Tibial nerve (tissue), 4 donors: ENCODE results near the gene MYD88. TPM values are rescaled to one million over a fixed set of nuclear protein-coding genes. Genes with fewer than 3 reads are reported as not detected.

ENCODE experiments used
- DNase-seq, 2 donors: peaks; one replicate each; pipeline ENCODE4 v3.0.0-alpha.2; 2019; ENCODE audit warnings: low spot score in 2 of 2
- H3K27ac ChIP-seq, 4 donors: fragments of 200-600 bp; sonication (generic) in 3 of 4; one replicate each; pipeline ENCODE4 v1.5.1; 2017 to 2019; ENCODE audit warnings: mild to moderate bottlenecking in 1 of 4
- H3K27me3 ChIP-seq, 2 donors: fragments of 200-600 bp; sonication (generic) in 1 of 2; one replicate each; pipeline versions ENCODE4 v1.5.1 to v1.6.0; 2017 to 2019
- H3K36me3 ChIP-seq, 3 donors: fragments of 200-600 bp; sonication (generic); one replicate each; pipeline ENCODE4 v1.5.1; 2018 to 2019
- H3K4me1 ChIP-seq, 4 donors: fragments of 200-600 bp; sonication (generic) in 3 of 4; one replicate each; pipeline ENCODE4 v1.5.1; 2017 to 2019
- H3K4me3 ChIP-seq, 4 donors: fragments of 200-600 bp; sonication (generic) in 3 of 4; one replicate each; pipeline ENCODE4 v1.5.1; 2017 to 2019; ENCODE audit warnings: mild to moderate bottlenecking in 1 of 4, moderate library complexity in 1 of 4
- H3K9me3 ChIP-seq, 4 donors: fragments of 200-600 bp; sonication (generic) in 3 of 4; one replicate each; pipeline ENCODE4 v1.5.1; 2017 to 2019
- EP300 ChIP-seq, 2 donors: sonication (generic); formaldehyde crosslinking; IDR thresholded peaks; one replicate each; pipeline ENCODE4 v1.6.1; 2017; ENCODE audit warnings: antibody characterized with exemption in 2 of 2, mild to moderate bottlenecking in 1 of 2
- POLR2A ChIP-seq, 2 donors: fragments of 450-650 bp; IDR thresholded peaks; one replicate each; pipeline ENCODE4 v1.6.1; 2017; ENCODE audit warnings: antibody characterized with exemption in 2 of 2, mild to moderate bottlenecking in 2 of 2, moderate library complexity in 2 of 2
- WGBS, 2 donors: methylation state at CpG; one replicate each; pipeline ENCODE4 v1.1.5; 2018; 5-methylcytosine and 5-hydroxymethylcytosine counted together
- total RNA-seq, 4 donors: library from RNA; depleted of rRNA; stranded (reverse); fragments of >200 nt; gene quantifications; one replicate each; pipeline ENCODE4 v1.1.0, GENCODE V29; 2016
- TF ChIP-seq, protein P1 (sequence below), 5 experiments: fragments of 200-600 bp in 3 of 5; fragments of 450-650 bp in 2 of 5; sonication (generic) in 3 of 5; IDR thresholded peaks; one replicate each; pipeline ENCODE4 v1.5.1; 2016 to 2019; ENCODE audit warnings: antibody characterized with exemption in 5 of 5, mild to moderate bottlenecking in 3 of 5, moderate library complexity in 2 of 5

The MYD88 gene
- total RNA-seq, 4 donors from 2014 or later, result 29.9 to 36.3 (median 34.3) TPM

DNA sequence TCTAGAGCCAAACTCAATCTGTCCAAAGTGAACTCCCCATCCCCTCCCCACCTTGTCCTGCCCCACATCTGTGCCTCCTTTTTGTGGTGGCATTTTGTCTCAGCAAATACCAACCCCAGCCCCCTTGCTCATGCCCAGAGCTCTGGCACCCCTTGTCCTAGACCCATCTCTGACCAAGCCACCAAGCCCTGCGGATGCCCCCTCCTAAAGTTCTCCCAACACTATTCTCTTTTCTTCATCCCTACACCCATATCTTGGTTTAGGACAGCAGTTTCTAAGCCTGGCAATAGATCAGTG lies 19.3 kb upstream of the MYD88 start:
- Histone ChIP-seq H3K4me1 (no peaks in the 10 kb centered on the region), H3K36me3 (peaks cover 0 to 60% (median 8%) of the 10 kb centered on the region in 3 donors), H3K4me3 (no peak overlapping the region), H3K27ac (no peak overlapping the region), H3K9me3 (no peaks in the 10 kb centered on the region), H3K27me3 (no peaks in the 10 kb centered on the region)
- 100% methylated on average over 1 of the region's 1 CpG for WGBS, 2 donors
- TF ChIP-seq EP300 (IDR thresholded peaks at IDR 0.05), result no peak
- TF ChIP-seq, protein P1, sequence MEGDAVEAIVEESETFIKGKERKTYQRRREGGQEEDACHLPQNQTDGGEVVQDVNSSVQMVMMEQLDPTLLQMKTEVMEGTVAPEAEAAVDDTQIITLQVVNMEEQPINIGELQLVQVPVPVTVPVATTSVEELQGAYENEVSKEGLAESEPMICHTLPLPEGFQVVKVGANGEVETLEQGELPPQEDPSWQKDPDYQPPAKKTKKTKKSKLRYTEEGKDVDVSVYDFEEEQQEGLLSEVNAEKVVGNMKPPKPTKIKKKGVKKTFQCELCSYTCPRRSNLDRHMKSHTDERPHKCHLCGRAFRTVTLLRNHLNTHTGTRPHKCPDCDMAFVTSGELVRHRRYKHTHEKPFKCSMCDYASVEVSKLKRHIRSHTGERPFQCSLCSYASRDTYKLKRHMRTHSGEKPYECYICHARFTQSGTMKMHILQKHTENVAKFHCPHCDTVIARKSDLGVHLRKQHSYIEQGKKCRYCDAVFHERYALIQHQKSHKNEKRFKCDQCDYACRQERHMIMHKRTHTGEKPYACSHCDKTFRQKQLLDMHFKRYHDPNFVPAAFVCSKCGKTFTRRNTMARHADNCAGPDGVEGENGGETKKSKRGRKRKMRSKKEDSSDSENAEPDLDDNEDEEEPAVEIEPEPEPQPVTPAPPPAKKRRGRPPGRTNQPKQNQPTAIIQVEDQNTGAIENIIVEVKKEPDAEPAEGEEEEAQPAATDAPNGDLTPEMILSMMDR (IDR thresholded peaks at IDR 0.05), result no peak
- no peak for TF ChIP-seq POLR2A (IDR thresholded peaks at IDR 0.05)
- DNase-seq, result no peak

DNA sequence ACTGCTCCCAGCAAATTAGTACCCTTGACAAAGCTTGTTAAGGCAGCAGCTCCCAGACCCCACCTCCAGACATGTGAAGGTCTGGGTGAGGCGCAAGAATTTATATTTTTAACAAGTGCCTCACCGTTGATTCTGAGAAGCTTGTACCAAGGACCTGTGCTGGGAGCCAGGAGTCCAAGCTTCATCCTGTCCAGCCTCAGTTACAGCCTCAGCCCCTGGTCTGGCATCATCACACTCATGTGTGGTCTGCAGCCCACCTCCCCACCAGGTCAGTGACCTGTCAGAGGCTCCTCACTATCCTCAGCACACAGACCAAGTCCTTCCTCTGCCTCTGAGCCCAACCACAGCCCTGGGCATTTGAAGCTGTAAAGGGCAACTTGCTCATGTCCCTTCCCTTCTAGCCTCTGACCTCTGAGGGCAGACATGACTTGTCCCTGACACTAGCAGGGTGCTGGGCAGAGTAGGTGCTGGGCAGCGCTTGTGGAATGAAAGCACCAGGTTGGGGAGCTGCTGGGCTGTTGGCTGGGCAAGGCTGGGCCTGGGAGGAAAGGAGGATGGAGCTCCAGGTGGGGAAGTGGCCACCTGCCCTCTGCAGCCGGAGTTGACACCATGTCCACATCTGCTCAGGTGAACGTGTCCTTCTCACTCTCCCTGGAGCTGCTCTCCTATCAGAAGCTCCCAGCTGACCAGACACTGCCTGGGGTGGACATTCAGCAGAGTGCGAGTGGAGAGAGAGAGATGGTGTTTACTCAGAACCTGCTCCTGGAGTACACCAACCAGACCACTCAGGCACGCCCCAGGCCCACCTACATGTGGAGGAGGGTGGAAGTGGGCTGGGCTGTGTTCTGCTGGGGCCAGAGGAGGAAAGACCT lies 18.4 kb upstream of the MYD88 start:
- TF ChIP-seq, protein P1 (IDR thresholded peaks at IDR 0.05), result no peak
- no peak for TF ChIP-seq POLR2A (IDR thresholded peaks at IDR 0.05)
- WGBS, 2 donors, result 85 to 90% methylated on average over 5 to 7 of the region's 7 CpGs
- DNase-seq, result no peak
- Histone ChIP-seq H3K4me3 (no peak overlapping the region), H3K36me3 (peaks cover 2 to 69% (median 8%) of the 10 kb centered on the region in 3 donors), H3K27me3 (no peaks in the 10 kb centered on the region), H3K9me3 (no peaks in the 10 kb centered on the region), H3K4me1 (no peaks in the 10 kb centered on the region), H3K27ac (no peak overlapping the region)

DNA sequence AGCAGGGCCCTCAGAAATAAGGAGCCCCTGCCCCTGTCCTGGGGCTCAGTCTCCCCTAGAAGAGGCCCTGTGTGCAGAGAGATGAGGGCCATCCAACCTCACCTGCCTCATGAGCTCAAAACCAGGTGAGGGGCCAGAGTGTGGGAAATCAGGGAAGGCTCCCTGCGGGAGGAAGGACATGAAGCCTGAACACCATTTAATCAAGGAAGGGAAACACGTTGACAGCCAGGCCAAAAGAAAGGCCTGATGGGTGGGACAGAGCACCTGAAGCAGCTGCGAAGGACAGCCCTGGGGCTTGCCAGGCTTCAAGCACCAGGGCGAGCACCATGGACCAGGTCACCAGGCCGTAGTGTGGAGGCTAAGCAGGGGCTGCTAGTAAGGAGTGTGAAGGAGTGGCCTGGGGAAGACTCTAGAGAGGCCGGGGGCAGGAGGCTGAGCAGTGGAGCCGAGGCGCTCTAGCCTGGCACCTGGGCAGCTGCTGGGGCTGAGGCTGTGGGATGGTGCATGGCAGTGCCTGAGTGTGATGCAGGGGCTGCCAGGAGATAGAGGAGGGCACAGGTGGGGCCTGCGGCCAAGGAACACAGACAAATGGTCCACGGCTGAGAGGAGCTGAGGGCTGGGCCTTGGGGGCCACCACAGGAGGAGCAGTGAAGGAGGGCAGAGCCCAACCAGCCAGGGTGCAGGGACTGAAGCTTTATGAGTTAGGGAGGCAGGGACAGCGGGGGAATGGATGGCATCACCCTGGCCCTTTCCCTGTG lies 17.6 kb upstream of the MYD88 start:
- no peak overlapping the region for H3K4me3 ChIP-seq
- H3K27me3 ChIP-seq, result no peaks in the 10 kb centered on the region
- H3K27ac ChIP-seq, result no peak overlapping the region
- WGBS, 2 donors, result 80 to 82% methylated on average over 11 of the region's 11 CpGs
- no peak for DNase-seq
- no peaks in the 10 kb centered on the region for H3K4me1 ChIP-seq
- H3K36me3 ChIP-seq, result peaks cover 2 to 77% (median 11%) of the 10 kb centered on the region in 3 donors
- TF ChIP-seq POLR2A (IDR thresholded peaks at IDR 0.05), result no peak
- no peak for TF ChIP-seq EP300 (IDR thresholded peaks at IDR 0.05)
- TF ChIP-seq, protein P1 (IDR thresholded peaks at IDR 0.05), result no peak
- H3K9me3 ChIP-seq, result no peaks in the 10 kb centered on the region

DNA sequence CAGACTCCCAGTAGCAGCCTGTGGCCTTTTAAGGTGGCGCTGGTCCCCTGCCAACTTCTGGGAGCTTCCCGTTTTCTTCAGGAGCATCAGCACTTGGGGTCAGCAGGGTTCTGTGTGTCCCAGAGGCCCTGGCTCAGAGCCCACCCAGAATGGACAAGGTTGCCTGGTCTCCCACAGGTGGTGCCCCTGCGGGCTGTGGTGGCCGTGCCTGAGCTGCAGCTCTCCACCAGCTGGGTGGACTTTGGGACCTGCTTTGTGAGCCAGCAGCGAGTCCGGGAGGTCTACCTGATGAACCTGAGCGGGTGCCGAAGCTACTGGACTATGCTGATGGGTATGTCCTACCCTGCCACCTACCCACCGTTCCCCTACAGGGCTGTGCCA lies 17.0 kb upstream of the MYD88 start:
- H3K4me3 ChIP-seq, result no peak overlapping the region
- no peak for TF ChIP-seq EP300 (IDR thresholded peaks at IDR 0.05)
- TF ChIP-seq, protein P1 (IDR thresholded peaks at IDR 0.05), result no peak
- TF ChIP-seq POLR2A (IDR thresholded peaks at IDR 0.05), result no peak
- H3K9me3 ChIP-seq, result no peaks in the 10 kb centered on the region
- WGBS, 2 donors, result 57 to 88% methylated on average over 2 to 9 of the region's 9 CpGs
- no peak for DNase-seq
- no peaks in the 10 kb centered on the region for H3K27me3 ChIP-seq
- no peak overlapping the region for H3K27ac ChIP-seq
- H3K36me3 ChIP-seq, result peaks cover 2 to 83% (median 17%) of the 10 kb centered on the region in 3 donors
- no peaks in the 10 kb centered on the region for H3K4me1 ChIP-seq
